GM12878 (cell line): ENCODE data around the gene HHIP. TPM values are rescaled to one million over a fixed set of nuclear protein-coding genes. Genes with fewer than 3 reads are reported as not detected.

Experiments used
- ATAC-seq: fragments of 200-7000 bp; cut with Tn5 transposase; 3 replicates; pipeline ENCODE4 v1.9.1; 2020; ENCODE audit warnings: mild to moderate bottlenecking, moderate library complexity
- BruUV-seq: library from RNA; stranded (reverse); fragments of 400-500 nt; replicated peaks from 2 replicates; lab custom pipeline; 2021; lab: Mats Ljungman, UMichigan
- CTCF ChIA-PET: fragments of 300-600 bp; sonication (Branson Sonifier 250); formaldehyde crosslinking; extraction: SDS; loops from one replicate; lab custom pipeline; 2021; ENCODE audit warnings: inconsistent platforms; lab: Yijun Ruan, JAX
- POLR2A ChIA-PET: fragments of 350-600 bp; formaldehyde crosslinking; extraction: SDS; loops from one replicate; lab custom pipeline; 2021; ENCODE audit warnings: inconsistent platforms; lab: Charles Lee
- RAD21 ChIA-PET: fragments of 300-600 bp; sonication (Branson Sonifier 250); formaldehyde crosslinking; loops from one replicate; lab custom pipeline; 2023; ENCODE audit warnings: antibody characterized with exemption; ENCODE audit not compliant: unreplicated experiment; lab: Charles Lee
- SMC1A ChIA-PET: fragments of 300-600 bp; sonication (Branson Sonifier 250); formaldehyde crosslinking; loops from one replicate; lab custom pipeline; 2023; ENCODE audit not compliant: unreplicated experiment, uncharacterized antibody; lab: Charles Lee
- DNase-seq: peaks from one replicate; pipeline ENCODE4 v3.0.0-alpha.2; 2011; ENCODE audit warnings: low read depth, low spot score
- FAIRE-seq: peaks from 3 replicates; lab custom pipeline; 2011; peaks lifted over from hg19 to GRCh38; lab: Jason Lieb, UNC
- H2AFZ ChIP-seq: 2 replicates; pipeline ENCODE4 v1.6.0; 2011; ENCODE audit warnings: low read depth, low read length, control low read depth; ENCODE audit not compliant: control insufficient read depth
- H3K27ac ChIP-seq: 2 replicates; pipeline ENCODE4 v1.5.1; 2011; ENCODE audit warnings: control low read depth; ENCODE audit not compliant: control insufficient read depth, insufficient read depth
- H3K27me3 ChIP-seq, 2 experiments: replicated peaks in 1 of 2; 2 replicates each; pipeline versions ENCODE4 v1.6.0 to v1.6.1; 2011; ENCODE audit warnings: low read length in 1 of 2; ENCODE audit not compliant: control insufficient read depth in 2 of 2, insufficient read depth in 2 of 2
- H3K36me3 ChIP-seq, 2 experiments: 2 replicates each; pipeline ENCODE4 v1.5.1; 2011; ENCODE audit warnings: low read length in 1 of 2; ENCODE audit not compliant: control insufficient read depth in 2 of 2, insufficient read depth in 2 of 2
- H3K4me1 ChIP-seq: 2 replicates; pipeline ENCODE4 v1.6.1; 2011; ENCODE audit warnings: mild to moderate bottlenecking, low read length, moderate library complexity, mixed read lengths; ENCODE audit not compliant: control insufficient read depth, insufficient read depth
- H3K4me2 ChIP-seq: 2 replicates; pipeline ENCODE4 v1.6.0; 2011; ENCODE audit warnings: control low read depth; ENCODE audit not compliant: control insufficient read depth, insufficient read depth
- H3K4me3 ChIP-seq: fragments of 200-600 bp; sonication (generic); 2 replicates; pipeline ENCODE4 v1.5.1; 2016
- H3K79me2 ChIP-seq: 2 replicates; pipeline ENCODE4 v1.6.0; 2011; ENCODE audit warnings: low read length; ENCODE audit not compliant: control insufficient read depth, insufficient read depth
- H3K9ac ChIP-seq: 2 replicates; pipeline ENCODE4 v1.8.0; 2011; ENCODE audit warnings: low read length, control low read depth, mixed read lengths; ENCODE audit not compliant: control insufficient read depth, insufficient read depth
- H3K9me3 ChIP-seq: replicated peaks from 3 replicates; pipeline ENCODE4 v1.5.1; 2011; ENCODE audit warnings: mild to moderate bottlenecking, low read length; ENCODE audit not compliant: control insufficient read depth, insufficient read depth
- H4K20me1 ChIP-seq: 2 replicates; pipeline ENCODE4 v1.6.0; 2011; ENCODE audit not compliant: control insufficient read depth, insufficient read depth
- DPF2 ChIP-seq: fragments of 450-650 bp; IDR thresholded peaks from 2 replicates; pipeline ENCODE4 v1.6.1; 2017; ENCODE audit warnings: mild to moderate bottlenecking
- POLR2AphosphoS2 ChIP-seq: IDR thresholded peaks from 2 replicates; pipeline ENCODE4 v1.6.1; 2011; ENCODE audit warnings: low read depth, mild to moderate bottlenecking, low read length, improper control_type of control experiment, moderate library complexity
- SMARCA5 ChIP-seq: fragments of 450-650 bp; IDR thresholded peaks from 2 replicates; pipeline ENCODE4 v1.6.1; 2017; ENCODE audit warnings: mild to moderate bottlenecking
- in situ Hi-C: fragments of 300-500 bp; cut with MboI; formaldehyde crosslinking; loops from 9 replicates; pipeline ENCODE4 v1.14.3; 2018; ENCODE audit warnings: mixed read lengths
- intact Hi-C: fragments of 100-400 bp; cut with micrococcal nuclease; formaldehyde crosslinking; loops from one replicate; pipeline ENCODE4 v1.14.2; 2022; ENCODE audit not compliant: unreplicated experiment
- polyA plus RNA-seq, 11 experiments: library from polyadenylated mRNA; depleted of rRNA in 4 of 11; unstranded in 6 of 11; stranded (reverse) in 5 of 11; fragments of >200 nt; fragmentation: Nextera tagmentation in 4 of 11; fragmentation: Illumina TruSeq in 1 of 11; extraction: Ambion mirVana in 4 of 11; extraction: Trizol in 1 of 11; gene quantifications; 1 replicate in 1 of 11; 2 replicates in 10 of 11; pipeline versions ENCODE4 v1.2.1 to v1.2.3, GENCODE V29; 2011 to 2016; ENCODE audit warnings: inconsistent platforms in 2 of 11, missing spikeins in 2 of 11, low read depth in 1 of 11
- total RNA-seq, 4 experiments: library from RNA; depleted of rRNA in 3 of 4; stranded (reverse); fragments of >200 nt in 3 of 4; fragmentation: Illumina TruSeq in 1 of 4; extraction: Trizol in 1 of 4; gene quantifications; 2 replicates each; pipeline versions ENCODE4 v1.2.1 to v1.2.3, GENCODE V29; 2013 to 2021
- TF ChIP-seq, protein P1 (sequence below): IDR thresholded peaks from 2 replicates; pipeline ENCODE4 v1.6.1; 2012; ENCODE audit warnings: improper control_type of control experiment, low read depth, low read length; ENCODE audit not compliant: insufficient replicate concordance
- TF ChIP-seq, protein P2 (sequence below), 3 experiments: IDR thresholded peaks in 2 of 3; conservative IDR thresholded peaks in 1 of 3; 2 replicates each; pipeline ENCODE4 v1.5.1; 2011; ENCODE audit warnings: low read depth in 3 of 3, low read length in 3 of 3, mild to moderate bottlenecking in 3 of 3, control low read depth in 2 of 3, moderate library complexity in 2 of 3, inconsistent platforms in 1 of 3, mixed read lengths in 1 of 3; ENCODE audit not compliant: control insufficient read depth in 2 of 3, insufficient read depth in 1 of 3; ENCODE audit errors: extremely low read depth in 1 of 3
- TF ChIP-seq, protein P3 (sequence below): IDR thresholded peaks from 2 replicates; pipeline ENCODE4 v1.6.1; 2012; ENCODE audit warnings: low read depth, low read length, improper control_type of control experiment

Gene HHIP
- total and polyA plus RNA-seq, 10 of the 15 experiments (the other 5 are each of a cell fraction or from before 2014, with no cell fraction given) = 0.06 to 0.56 (median 0.24) TPM; not detected in 1

DNA sequence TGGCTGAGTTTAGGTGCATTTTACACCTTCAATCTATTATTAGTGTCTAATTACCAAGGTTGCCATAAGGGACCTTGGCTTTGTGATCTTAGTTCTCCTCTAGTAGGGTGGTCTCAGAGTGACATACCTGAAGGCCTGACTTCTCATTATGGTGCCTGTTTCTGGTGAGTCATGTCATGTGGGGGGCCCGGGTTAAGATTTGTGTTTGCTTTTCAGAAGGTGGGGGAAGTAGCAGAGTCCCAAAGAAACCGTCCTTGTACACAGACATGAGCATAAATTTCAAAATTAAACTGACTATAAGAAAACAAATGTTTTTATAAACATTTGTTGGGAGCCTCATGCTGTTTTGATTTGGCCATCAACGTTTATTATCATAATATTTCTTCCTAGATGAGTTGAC, 74.5 kb downstream of the HHIP start (continued):
- TF ChIP-seq, protein P1, sequence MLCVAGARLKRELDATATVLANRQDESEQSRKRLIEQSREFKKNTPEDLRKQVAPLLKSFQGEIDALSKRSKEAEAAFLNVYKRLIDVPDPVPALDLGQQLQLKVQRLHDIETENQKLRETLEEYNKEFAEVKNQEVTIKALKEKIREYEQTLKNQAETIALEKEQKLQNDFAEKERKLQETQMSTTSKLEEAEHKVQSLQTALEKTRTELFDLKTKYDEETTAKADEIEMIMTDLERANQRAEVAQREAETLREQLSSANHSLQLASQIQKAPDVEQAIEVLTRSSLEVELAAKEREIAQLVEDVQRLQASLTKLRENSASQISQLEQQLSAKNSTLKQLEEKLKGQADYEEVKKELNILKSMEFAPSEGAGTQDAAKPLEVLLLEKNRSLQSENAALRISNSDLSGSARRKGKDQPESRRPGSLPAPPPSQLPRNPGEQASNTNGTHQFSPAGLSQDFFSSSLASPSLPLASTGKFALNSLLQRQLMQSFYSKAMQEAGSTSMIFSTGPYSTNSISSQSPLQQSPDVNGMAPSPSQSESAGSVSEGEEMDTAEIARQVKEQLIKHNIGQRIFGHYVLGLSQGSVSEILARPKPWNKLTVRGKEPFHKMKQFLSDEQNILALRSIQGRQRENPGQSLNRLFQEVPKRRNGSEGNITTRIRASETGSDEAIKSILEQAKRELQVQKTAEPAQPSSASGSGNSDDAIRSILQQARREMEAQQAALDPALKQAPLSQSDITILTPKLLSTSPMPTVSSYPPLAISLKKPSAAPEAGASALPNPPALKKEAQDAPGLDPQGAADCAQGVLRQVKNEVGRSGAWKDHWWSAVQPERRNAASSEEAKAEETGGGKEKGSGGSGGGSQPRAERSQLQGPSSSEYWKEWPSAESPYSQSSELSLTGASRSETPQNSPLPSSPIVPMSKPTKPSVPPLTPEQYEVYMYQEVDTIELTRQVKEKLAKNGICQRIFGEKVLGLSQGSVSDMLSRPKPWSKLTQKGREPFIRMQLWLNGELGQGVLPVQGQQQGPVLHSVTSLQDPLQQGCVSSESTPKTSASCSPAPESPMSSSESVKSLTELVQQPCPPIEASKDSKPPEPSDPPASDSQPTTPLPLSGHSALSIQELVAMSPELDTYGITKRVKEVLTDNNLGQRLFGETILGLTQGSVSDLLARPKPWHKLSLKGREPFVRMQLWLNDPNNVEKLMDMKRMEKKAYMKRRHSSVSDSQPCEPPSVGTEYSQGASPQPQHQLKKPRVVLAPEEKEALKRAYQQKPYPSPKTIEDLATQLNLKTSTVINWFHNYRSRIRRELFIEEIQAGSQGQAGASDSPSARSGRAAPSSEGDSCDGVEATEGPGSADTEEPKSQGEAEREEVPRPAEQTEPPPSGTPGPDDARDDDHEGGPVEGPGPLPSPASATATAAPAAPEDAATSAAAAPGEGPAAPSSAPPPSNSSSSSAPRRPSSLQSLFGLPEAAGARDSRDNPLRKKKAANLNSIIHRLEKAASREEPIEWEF = no peak
- TF ChIP-seq, protein P2, sequence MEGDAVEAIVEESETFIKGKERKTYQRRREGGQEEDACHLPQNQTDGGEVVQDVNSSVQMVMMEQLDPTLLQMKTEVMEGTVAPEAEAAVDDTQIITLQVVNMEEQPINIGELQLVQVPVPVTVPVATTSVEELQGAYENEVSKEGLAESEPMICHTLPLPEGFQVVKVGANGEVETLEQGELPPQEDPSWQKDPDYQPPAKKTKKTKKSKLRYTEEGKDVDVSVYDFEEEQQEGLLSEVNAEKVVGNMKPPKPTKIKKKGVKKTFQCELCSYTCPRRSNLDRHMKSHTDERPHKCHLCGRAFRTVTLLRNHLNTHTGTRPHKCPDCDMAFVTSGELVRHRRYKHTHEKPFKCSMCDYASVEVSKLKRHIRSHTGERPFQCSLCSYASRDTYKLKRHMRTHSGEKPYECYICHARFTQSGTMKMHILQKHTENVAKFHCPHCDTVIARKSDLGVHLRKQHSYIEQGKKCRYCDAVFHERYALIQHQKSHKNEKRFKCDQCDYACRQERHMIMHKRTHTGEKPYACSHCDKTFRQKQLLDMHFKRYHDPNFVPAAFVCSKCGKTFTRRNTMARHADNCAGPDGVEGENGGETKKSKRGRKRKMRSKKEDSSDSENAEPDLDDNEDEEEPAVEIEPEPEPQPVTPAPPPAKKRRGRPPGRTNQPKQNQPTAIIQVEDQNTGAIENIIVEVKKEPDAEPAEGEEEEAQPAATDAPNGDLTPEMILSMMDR (IDR thresholded peaks at IDR 0.05 in 2 of 3, conservative IDR thresholded peaks at IDR 0.05 in 1 of 3; ENCODE audit: control insufficient read depth in 2 of 3, extremely low read depth in 1 of 3, insufficient read depth in 1 of 3, low read depth in 3 of 3, low read length in 3 of 3) = no peak
- TF ChIP-seq, all 136 proteins: peak for 0

DNA sequence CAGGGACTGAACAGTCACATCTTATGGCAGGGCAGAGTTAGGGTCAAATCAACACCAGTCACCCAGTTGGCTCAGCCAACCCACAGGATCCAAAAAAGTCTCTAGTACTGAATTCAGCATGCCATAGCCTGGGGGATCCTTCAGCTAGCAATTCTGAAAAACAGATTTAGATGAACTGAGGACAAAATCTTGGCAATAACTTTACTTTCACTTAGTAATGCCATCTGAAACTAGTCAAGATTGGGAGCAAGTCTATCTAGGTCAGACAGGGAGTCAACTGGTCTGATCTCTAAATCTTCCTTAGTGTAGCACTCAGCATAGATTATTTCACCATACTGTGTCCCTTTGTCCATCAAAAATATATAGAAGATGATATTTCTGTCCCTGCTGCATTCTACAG, 76.0 kb downstream of the HHIP start:
- SMC1A ChIA-PET = no interaction called here
- no peak overlapping the region for H3K4me2 ChIP-seq
- in situ Hi-C loops (no loop called here), intact Hi-C loops (no loop called here)
- ATAC-seq = no peak
- no peak for DNase-seq
- H3K27ac ChIP-seq = no peak overlapping the region
- RAD21 ChIA-PET = no interaction called here
- no peaks in the 10 kb centered on the region for H3K36me3 ChIP-seq
- H4K20me1 ChIP-seq = no peaks in the 10 kb centered on the region
- POLR2A ChIA-PET = no interaction called here
- no peaks in the 10 kb centered on the region; a peak in 1 of 4 replicates for H3K27me3 ChIP-seq
- no peak overlapping the region for H3K4me3 ChIP-seq
- H3K4me1 ChIP-seq = no peaks in the 10 kb centered on the region
- TF ChIP-seq DPF2 = no peak
- no peak for TF ChIP-seq SMARCA5
- TF ChIP-seq POLR2AphosphoS2 = no peak
- TF ChIP-seq, protein P3, sequence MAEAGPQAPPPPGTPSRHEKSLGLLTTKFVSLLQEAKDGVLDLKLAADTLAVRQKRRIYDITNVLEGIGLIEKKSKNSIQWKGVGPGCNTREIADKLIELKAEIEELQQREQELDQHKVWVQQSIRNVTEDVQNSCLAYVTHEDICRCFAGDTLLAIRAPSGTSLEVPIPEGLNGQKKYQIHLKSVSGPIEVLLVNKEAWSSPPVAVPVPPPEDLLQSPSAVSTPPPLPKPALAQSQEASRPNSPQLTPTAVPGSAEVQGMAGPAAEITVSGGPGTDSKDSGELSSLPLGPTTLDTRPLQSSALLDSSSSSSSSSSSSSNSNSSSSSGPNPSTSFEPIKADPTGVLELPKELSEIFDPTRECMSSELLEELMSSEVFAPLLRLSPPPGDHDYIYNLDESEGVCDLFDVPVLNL = no peak
- CTCF ChIA-PET = no interaction called here
- no peak for FAIRE-seq
- H3K9ac ChIP-seq = no peak overlapping the region
- no peaks in the 10 kb centered on the region for H3K9me3 ChIP-seq
- no TSS peak for BruUV-seq
- H3K79me2 ChIP-seq = no peaks in the 10 kb centered on the region
- no peak overlapping the region for H2AFZ ChIP-seq
